Keratinocyte (primary cell): Measurements from ENCODE around the gene KLHL25.

Source experiments
- EZH2 ChIP-seq: IDR thresholded peaks from one replicate; pipeline ENCODE4 v1.6.1; 2012; ENCODE audit warnings: inconsistent platforms, mild to moderate bottlenecking, low read length, moderate library complexity
- TF ChIP-seq, protein P1 (sequence below), 3 experiments: IDR thresholded peaks in 1 of 3; conservative IDR thresholded peaks in 1 of 3; optimal IDR thresholded peaks in 1 of 3; 2 replicates in 2 of 3; 3 replicates in 1 of 3; pipeline versions ENCODE3 to v1.5.1; 2011; ENCODE audit warnings: low read length in 3 of 3, mild to moderate bottlenecking in 3 of 3, moderate library complexity in 2 of 3, control low read depth in 1 of 3, inconsistent platforms in 1 of 3; ENCODE audit not compliant: insufficient read depth in 2 of 3; ENCODE audit errors: extremely low read depth in 1 of 3

DNA sequence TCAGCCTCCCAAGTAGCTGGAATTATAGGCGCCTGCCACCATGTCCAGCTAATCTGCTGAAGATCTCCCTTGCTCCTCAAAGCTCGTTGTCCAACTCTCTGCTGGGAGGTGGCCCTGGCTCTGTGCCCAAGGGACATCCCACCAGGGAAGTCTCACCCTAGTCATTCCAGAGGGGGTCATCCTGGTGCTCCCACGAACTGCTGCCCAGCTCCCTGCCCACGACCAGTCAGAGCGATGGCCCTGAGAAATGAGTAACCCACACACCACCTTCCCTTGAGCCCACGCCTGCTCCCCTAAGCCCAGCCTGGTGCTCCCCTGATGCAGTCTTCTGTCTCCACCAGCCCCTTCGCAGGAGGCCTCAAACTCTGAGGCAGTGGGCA, 5.2 kb downstream of the KLHL25 start:
- TF ChIP-seq, protein P1, sequence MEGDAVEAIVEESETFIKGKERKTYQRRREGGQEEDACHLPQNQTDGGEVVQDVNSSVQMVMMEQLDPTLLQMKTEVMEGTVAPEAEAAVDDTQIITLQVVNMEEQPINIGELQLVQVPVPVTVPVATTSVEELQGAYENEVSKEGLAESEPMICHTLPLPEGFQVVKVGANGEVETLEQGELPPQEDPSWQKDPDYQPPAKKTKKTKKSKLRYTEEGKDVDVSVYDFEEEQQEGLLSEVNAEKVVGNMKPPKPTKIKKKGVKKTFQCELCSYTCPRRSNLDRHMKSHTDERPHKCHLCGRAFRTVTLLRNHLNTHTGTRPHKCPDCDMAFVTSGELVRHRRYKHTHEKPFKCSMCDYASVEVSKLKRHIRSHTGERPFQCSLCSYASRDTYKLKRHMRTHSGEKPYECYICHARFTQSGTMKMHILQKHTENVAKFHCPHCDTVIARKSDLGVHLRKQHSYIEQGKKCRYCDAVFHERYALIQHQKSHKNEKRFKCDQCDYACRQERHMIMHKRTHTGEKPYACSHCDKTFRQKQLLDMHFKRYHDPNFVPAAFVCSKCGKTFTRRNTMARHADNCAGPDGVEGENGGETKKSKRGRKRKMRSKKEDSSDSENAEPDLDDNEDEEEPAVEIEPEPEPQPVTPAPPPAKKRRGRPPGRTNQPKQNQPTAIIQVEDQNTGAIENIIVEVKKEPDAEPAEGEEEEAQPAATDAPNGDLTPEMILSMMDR (optimal IDR thresholded peaks at IDR 0.05 in 1 of 3, IDR thresholded peaks at IDR 0.05 in 1 of 3, conservative IDR thresholded peaks at IDR 0.05 in 1 of 3; ENCODE audit: extremely low read depth in 1 of 3, insufficient read depth in 2 of 3, low read length in 3 of 3) = no peak
- no peak for TF ChIP-seq EZH2
